Measurements from ENCODE around the gene AGMO.

- TF ChIP-seq, protein P1, sequence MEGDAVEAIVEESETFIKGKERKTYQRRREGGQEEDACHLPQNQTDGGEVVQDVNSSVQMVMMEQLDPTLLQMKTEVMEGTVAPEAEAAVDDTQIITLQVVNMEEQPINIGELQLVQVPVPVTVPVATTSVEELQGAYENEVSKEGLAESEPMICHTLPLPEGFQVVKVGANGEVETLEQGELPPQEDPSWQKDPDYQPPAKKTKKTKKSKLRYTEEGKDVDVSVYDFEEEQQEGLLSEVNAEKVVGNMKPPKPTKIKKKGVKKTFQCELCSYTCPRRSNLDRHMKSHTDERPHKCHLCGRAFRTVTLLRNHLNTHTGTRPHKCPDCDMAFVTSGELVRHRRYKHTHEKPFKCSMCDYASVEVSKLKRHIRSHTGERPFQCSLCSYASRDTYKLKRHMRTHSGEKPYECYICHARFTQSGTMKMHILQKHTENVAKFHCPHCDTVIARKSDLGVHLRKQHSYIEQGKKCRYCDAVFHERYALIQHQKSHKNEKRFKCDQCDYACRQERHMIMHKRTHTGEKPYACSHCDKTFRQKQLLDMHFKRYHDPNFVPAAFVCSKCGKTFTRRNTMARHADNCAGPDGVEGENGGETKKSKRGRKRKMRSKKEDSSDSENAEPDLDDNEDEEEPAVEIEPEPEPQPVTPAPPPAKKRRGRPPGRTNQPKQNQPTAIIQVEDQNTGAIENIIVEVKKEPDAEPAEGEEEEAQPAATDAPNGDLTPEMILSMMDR (IDR thresholded peaks at IDR 0.05) = no peak
- TF ChIP-seq POLR2A (IDR thresholded peaks at IDR 0.05) = no peak
These were observed 364.5 kb downstream of the AGMO start for GRCh38 chr7:15197042-15197977.

Data from right lobe of liver (tissue), 4 donors.